HFFc6 (cell line): ENCODE measurements around the gene UBASH3A. TPM values are rescaled to one million over a fixed set of nuclear protein-coding genes. Genes with fewer than 3 reads are reported as not detected.

Source experiments
- DNase-seq: peaks from one replicate; pipeline ENCODE4 v3.0.0-alpha.2; 2018
- H3K27ac Mint-ChIP-seq: 2 replicates; pipeline ENCODE4 v1.8.0; 2020; ENCODE audit warnings: mild to moderate bottlenecking, mixed read lengths
- H3K27me3 Mint-ChIP-seq: 2 replicates; pipeline ENCODE4 v1.8.0; 2021; ENCODE audit warnings: mild to moderate bottlenecking, moderate library complexity, mixed read lengths; ENCODE audit not compliant: insufficient read depth
- H3K36me3 Mint-ChIP-seq: 2 replicates; pipeline ENCODE4 v1.8.0; 2021; ENCODE audit warnings: low read depth, mixed read lengths
- H3K4me1 Mint-ChIP-seq: 2 replicates; pipeline ENCODE4 v1.8.0; 2020; ENCODE audit warnings: low read depth, mixed read lengths
- H3K4me3 Mint-ChIP-seq: 2 replicates; pipeline ENCODE4 v1.8.0; 2020; ENCODE audit warnings: mild to moderate bottlenecking, moderate library complexity, mixed read lengths
- H3K9me3 Mint-ChIP-seq: 2 replicates; pipeline ENCODE4 v1.8.0; 2020; ENCODE audit warnings: mild to moderate bottlenecking, mixed read lengths
- CTCF ChIP-seq: fragments of 200-600 bp; sonication (generic); IDR thresholded peaks from 2 replicates; pipeline ENCODE4 v1.5.0; 2021; ENCODE audit warnings: antibody characterized with exemption, mild to moderate bottlenecking
- total RNA-seq, 6 experiments: library from RNA; stranded (reverse); fragmentation: NEBNext Ultra II Directional; extraction: Animal tissue kit (Norgen Biotek cat#: 25700); gene quantifications; 2 replicates in 1 of 6; 3 replicates in 5 of 6; pipeline ENCODE4 v1.2.3, GENCODE V29; 2021

UBASH3A gene
- total RNA-seq, 6 experiments from 2014 or later = not detected

DNA sequence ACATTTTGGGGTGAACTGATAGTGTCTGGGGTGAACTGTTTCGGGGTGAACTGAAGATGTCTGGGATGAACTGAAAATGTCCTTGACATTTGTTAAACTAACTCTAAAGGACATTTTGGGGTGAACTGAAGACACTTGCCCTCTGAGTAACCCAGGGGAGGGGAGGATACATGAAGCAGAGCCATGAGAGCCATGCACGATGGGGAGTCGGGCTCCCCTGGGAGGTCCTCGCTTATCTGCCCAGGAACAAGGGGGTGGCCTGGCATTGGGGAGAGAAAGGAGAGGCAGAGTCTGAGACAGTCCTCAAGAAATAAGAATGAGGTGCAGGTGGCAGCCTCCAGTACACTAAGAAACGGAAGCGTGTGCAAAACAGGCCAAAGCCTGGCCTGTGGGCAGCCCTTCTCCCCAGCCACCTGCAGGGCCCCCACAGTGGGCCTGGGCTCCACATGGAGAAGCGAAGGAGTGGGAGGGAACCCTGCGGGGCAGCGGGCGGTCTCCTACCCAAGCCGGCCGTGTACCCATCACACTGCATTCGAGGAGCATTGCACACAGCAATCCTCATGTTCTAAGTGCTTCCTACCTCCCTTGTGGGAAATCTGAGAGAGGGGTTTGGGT lies 68.1 kb downstream of the UBASH3A start:
- Mint-ChIP-seq H3K9me3 (peaks cover 49% of the 10 kb centered on the region), H3K4me1 (no peaks in the 10 kb centered on the region), H3K27me3 (peaks cover 4% of the 10 kb centered on the region), H3K4me3 (no peak overlapping the region), H3K36me3 (peaks cover 4% of the 10 kb centered on the region; the same call in 1 of the 2 replicates), H3K27ac (no peak overlapping the region)
- no peak for TF ChIP-seq CTCF
- no peak for DNase-seq

DNA sequence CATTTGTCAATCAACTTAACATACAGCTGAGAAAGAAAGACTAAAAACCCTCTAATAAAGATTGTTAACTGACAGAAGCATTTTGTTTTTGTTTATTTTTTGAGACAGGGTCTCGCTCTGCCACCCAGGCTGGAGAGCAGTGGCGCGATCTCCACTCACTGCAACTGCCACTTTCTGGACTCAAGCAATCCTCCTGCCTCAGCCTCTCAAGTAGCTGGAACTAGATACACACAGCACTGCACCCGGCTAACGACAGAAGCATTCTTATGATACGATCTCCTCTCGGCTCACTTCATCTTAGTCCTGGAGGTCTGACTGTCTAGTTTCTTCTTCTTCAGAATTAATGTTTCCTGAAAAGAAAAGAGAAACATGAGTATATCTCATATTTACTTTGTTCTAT lies 68.8 kb downstream of the UBASH3A start:
- no peak for DNase-seq
- 0 out of 2 replicates have a peak, but pooled peaks cover 4% of the 10 kb centered on the region for H3K36me3 Mint-ChIP-seq
- no peaks in the 10 kb centered on the region for H3K4me1 Mint-ChIP-seq
- peaks cover 45% of the 10 kb centered on the region for H3K9me3 Mint-ChIP-seq
- TF ChIP-seq CTCF = no peak
- no peak overlapping the region for H3K27ac Mint-ChIP-seq
- no peak overlapping the region for H3K4me3 Mint-ChIP-seq
- peaks cover 1% of the 10 kb centered on the region for H3K27me3 Mint-ChIP-seq

DNA sequence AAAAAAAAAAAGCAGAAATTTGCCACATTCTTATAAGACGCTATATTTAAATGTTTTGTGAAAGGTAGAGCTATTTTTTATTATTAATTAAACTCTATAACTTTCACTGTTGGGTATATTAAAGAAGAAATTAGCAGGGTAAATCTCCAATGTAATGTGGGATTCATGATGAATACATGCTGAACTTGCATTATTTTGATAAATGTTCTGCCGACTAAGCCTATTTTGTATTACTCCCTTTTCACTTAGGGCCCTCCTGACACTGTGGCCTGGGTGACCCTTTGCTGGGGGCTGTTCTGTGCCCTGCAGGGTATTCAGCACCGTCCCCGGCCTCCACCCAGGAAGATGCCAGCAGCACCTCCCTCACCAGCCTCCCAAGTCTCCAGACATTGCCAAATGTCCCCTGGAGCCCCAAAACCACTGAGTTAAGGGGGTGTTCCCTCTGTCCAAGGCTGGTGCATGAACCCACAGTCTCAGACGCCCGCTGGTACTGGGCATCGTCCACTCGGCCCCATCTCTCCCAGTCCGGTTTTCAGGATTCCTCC lies 69.9 kb downstream of the UBASH3A start:
- no peak for DNase-seq
- Mint-ChIP-seq H3K27ac (no peak overlapping the region), H3K4me1 (no peaks in the 10 kb centered on the region), H3K27me3 (peaks cover 1% of the 10 kb centered on the region), H3K9me3 (peaks cover 43% of the 10 kb centered on the region), H3K4me3 (no peak overlapping the region), H3K36me3 (0 out of 2 replicates have a peak, but pooled peaks cover 4% of the 10 kb centered on the region)
- TF ChIP-seq CTCF = no peak

- TF ChIP-seq CTCF = no peak
- no peak for DNase-seq
- H3K27me3 Mint-ChIP-seq = peaks cover 1% of the 10 kb centered on the region
- no peaks in the 10 kb centered on the region for H3K4me1 Mint-ChIP-seq
- H3K36me3 Mint-ChIP-seq = 0 out of 2 replicates have a peak, but pooled peaks cover 4% of the 10 kb centered on the region
- peaks cover 43% of the 10 kb centered on the region for H3K9me3 Mint-ChIP-seq
- no peak overlapping the region for H3K4me3 Mint-ChIP-seq
- H3K27ac Mint-ChIP-seq = no peak overlapping the region
These were observed 70.5 kb downstream of the UBASH3A start for GRCh38 chr21:42474043-42474831.

- H3K27ac Mint-ChIP-seq = no peak overlapping the region
- H3K4me3 Mint-ChIP-seq = no peak overlapping the region
- H3K27me3 Mint-ChIP-seq = peaks cover 1% of the 10 kb centered on the region
- TF ChIP-seq CTCF = no peak
- H3K9me3 Mint-ChIP-seq = peaks cover 48% of the 10 kb centered on the region
- DNase-seq = no peak
- H3K4me1 Mint-ChIP-seq = no peaks in the 10 kb centered on the region
- H3K36me3 Mint-ChIP-seq = 0 out of 2 replicates have a peak, but pooled peaks cover 4% of the 10 kb centered on the region
These were observed 71.3 kb downstream of the UBASH3A start for GRCh38 chr21:42475036-42475435.
